DND-41 (cell line): Measurements from ENCODE around the gene CKAP5.

Experiments
- ATAC-seq: fragments of 200-7000 bp; cut with Tn5 transposase; 3 replicates; pipeline ENCODE4 v1.9.1; 2021; ENCODE audit warnings: low read depth; ENCODE audit not compliant: insufficient read depth
- DNase-seq: peaks from one replicate; pipeline ENCODE4 v3.0.0-alpha.2; 2020
- H2AFZ ChIP-seq: 2 replicates; pipeline ENCODE4 v1.6.0; 2012; ENCODE audit warnings: low read depth, low read length
- H3K27ac ChIP-seq: 2 replicates; pipeline ENCODE4 v1.5.1; 2012; ENCODE audit warnings: low read length, inconsistent platforms
- H3K27me3 ChIP-seq: fragments of 200-600 bp; sonication (generic); 2 replicates; pipeline ENCODE4 v1.6.0; 2012; ENCODE audit warnings: low read length, mild to moderate bottlenecking, inconsistent platforms; ENCODE audit not compliant: insufficient read depth, poor library complexity
- H3K36me3 ChIP-seq: 2 replicates; pipeline ENCODE4 v1.5.1; 2012; ENCODE audit warnings: low read length, inconsistent platforms; ENCODE audit not compliant: insufficient read depth
- H3K4me1 ChIP-seq: 2 replicates; pipeline ENCODE4 v1.5.1; 2012; ENCODE audit warnings: mild to moderate bottlenecking, low read length; ENCODE audit not compliant: insufficient read depth
- H3K4me2 ChIP-seq: 2 replicates; pipeline ENCODE4 v1.6.0; 2012; ENCODE audit warnings: mild to moderate bottlenecking, moderate library complexity, low read length, inconsistent platforms; ENCODE audit not compliant: insufficient read depth
- H3K4me3 ChIP-seq, 2 experiments: fragments of 200-600 bp in 1 of 2; shearing (Covaris generic) in 1 of 2; 2 replicates each; pipeline ENCODE4 v1.5.1; 2012 to 2016; ENCODE audit warnings: inconsistent platforms in 2 of 2, low read length in 2 of 2, mild to moderate bottlenecking in 2 of 2, low read depth in 1 of 2, moderate library complexity in 1 of 2
- H3K79me2 ChIP-seq: 2 replicates; pipeline ENCODE4 v1.6.0; 2012; ENCODE audit warnings: low read length, inconsistent platforms; ENCODE audit not compliant: insufficient read depth
- H3K9ac ChIP-seq: 2 replicates; pipeline ENCODE4 v1.6.0; 2012; ENCODE audit warnings: low read depth, mild to moderate bottlenecking, inconsistent platforms, low read length, moderate library complexity
- H3K9me3 ChIP-seq: 2 replicates; pipeline ENCODE4 v1.5.1; 2012; ENCODE audit warnings: low read length, moderate library complexity, mild to moderate bottlenecking, inconsistent platforms; ENCODE audit not compliant: insufficient read depth, severe bottlenecking
- H4K20me1 ChIP-seq: 2 replicates; pipeline ENCODE4 v1.6.0; 2012; ENCODE audit warnings: low read length; ENCODE audit not compliant: insufficient read depth
- CTCF ChIP-seq: IDR thresholded peaks from 2 replicates; pipeline ENCODE4 v1.5.1; 2012; ENCODE audit warnings: borderline replicate concordance, low read length, moderate library complexity, mild to moderate bottlenecking; ENCODE audit not compliant: poor library complexity, severe bottlenecking; ENCODE audit errors: extremely low read depth
- EZH2 ChIP-seq: IDR thresholded peaks from 3 replicates; pipeline ENCODE4 v1.6.1; 2012; ENCODE audit warnings: borderline replicate concordance, low read depth, mild to moderate bottlenecking, moderate library complexity, low read length, inconsistent platforms; ENCODE audit not compliant: severe bottlenecking

The CKAP5 gene

GRCh38 chr11:46874586-46874985 lies 28.5 kb upstream of the CKAP5 start:
- no peak for DNase-seq
- H3K4me2 ChIP-seq, result no peak overlapping the region
- H3K9me3 ChIP-seq, result no peaks in the 10 kb centered on the region
- H4K20me1 ChIP-seq, result no peaks in the 10 kb centered on the region
- no peak for ATAC-seq
- H3K4me3 ChIP-seq, result no peak overlapping the region
- no peak for TF ChIP-seq CTCF
- no peaks in the 10 kb centered on the region for H3K36me3 ChIP-seq
- no peaks in the 10 kb centered on the region for H3K79me2 ChIP-seq
- no peak overlapping the region for H3K27ac ChIP-seq
- no peaks in the 10 kb centered on the region for H3K4me1 ChIP-seq
- H2AFZ ChIP-seq, result no peak overlapping the region
- H3K9ac ChIP-seq, result no peak overlapping the region
- H3K27me3 ChIP-seq, result no peaks in the 10 kb centered on the region

GRCh38 chr11:46868912-46869311 lies 22.8 kb upstream of the CKAP5 start:
- Histone ChIP-seq H3K27ac (no peak overlapping the region), H3K9me3 (no peaks in the 10 kb centered on the region), H3K4me3 (no peak overlapping the region), H3K36me3 (no peaks in the 10 kb centered on the region), H3K27me3 (no peaks in the 10 kb centered on the region), H3K4me1 (no peaks in the 10 kb centered on the region), H3K4me2 (no peak overlapping the region), H2AFZ (no peak overlapping the region), H4K20me1 (no peaks in the 10 kb centered on the region), H3K9ac (no peak overlapping the region), H3K79me2 (no peaks in the 10 kb centered on the region)
- ATAC-seq (no peak), DNase-seq (no peak)
- TF ChIP-seq EZH2, result no peak
- no peak for TF ChIP-seq CTCF

GRCh38 chr11:46865340-46865739 lies 19.3 kb upstream of the CKAP5 start:
- TF ChIP-seq EZH2 (no peak), CTCF (no peak)
- Histone ChIP-seq H3K9ac (no peak overlapping the region), H3K4me2 (no peak overlapping the region), H4K20me1 (no peaks in the 10 kb centered on the region), H3K4me3 (no peak overlapping the region), H3K9me3 (no peaks in the 10 kb centered on the region), H2AFZ (no peak overlapping the region), H3K79me2 (no peaks in the 10 kb centered on the region), H3K27ac (no peak overlapping the region), H3K27me3 (no peaks in the 10 kb centered on the region), H3K4me1 (no peaks in the 10 kb centered on the region), H3K36me3 (no peaks in the 10 kb centered on the region)
- DNase-seq (no peak), ATAC-seq (no peak)

- Histone ChIP-seq H3K9me3 (no peaks in the 10 kb centered on the region), H3K4me2 (no peak overlapping the region)
These were observed 14.1 kb upstream of the CKAP5 start for GRCh38 chr11:46860218-46860617.

More at GRCh38 chr11:46860218-46860617, 14.1 kb upstream of the CKAP5 start:
- H3K9ac ChIP-seq, result no peak overlapping the region
- H3K27ac ChIP-seq, result no peak overlapping the region
- no peaks in the 10 kb centered on the region for H3K27me3 ChIP-seq
- no peaks in the 10 kb centered on the region for H4K20me1 ChIP-seq
- H3K36me3 ChIP-seq, result no peaks in the 10 kb centered on the region
- H2AFZ ChIP-seq, result no peak overlapping the region
- DNase-seq (no peak), ATAC-seq (no peak)
- H3K4me3 ChIP-seq, result no peak overlapping the region
- no peaks in the 10 kb centered on the region for H3K4me1 ChIP-seq
- TF ChIP-seq CTCF (no peak), EZH2 (no peak)
- H3K79me2 ChIP-seq, result no peaks in the 10 kb centered on the region
